Gastrocnemius medialis (tissue), 4 donors: ENCODE data around the gene SUSD4. TPM values are rescaled to one million over a fixed set of nuclear protein-coding genes. Genes with fewer than 3 reads are reported as not detected.

Experiments used
- ATAC-seq, 2 donors: fragments of 150-250 bp; one replicate each; pipeline ENCODE4 v1.9.1; 2016
- DNase-seq, 2 donors: peaks; one replicate each; pipeline ENCODE4 v3.0.0-alpha.2; 2019
- H3K27ac ChIP-seq, 4 donors: fragments of 200-600 bp; sonication (generic); 1 replicate in 1 of 4; 2 replicates in 3 of 4; pipeline ENCODE4 v1.5.1; 2016 to 2018; ENCODE audit warnings: mild to moderate bottlenecking in 2 of 4, moderate library complexity in 1 of 4
- H3K27me3 ChIP-seq, 3 donors: fragments of 200-600 bp; sonication (generic) in 2 of 3; 1 replicate in 1 of 3; 2 replicates in 2 of 3; pipeline versions ENCODE4 v1.5.1 to v1.6.0; 2016 to 2019; ENCODE audit warnings: mild to moderate bottlenecking in 1 of 3, moderate library complexity in 1 of 3
- H3K36me3 ChIP-seq, 2 donors: fragments of 200-600 bp; sonication (generic) in 1 of 2; one replicate each; pipeline ENCODE4 v1.5.1; 2017 to 2018
- H3K4me1 ChIP-seq, 2 donors: fragments of 200-600 bp; sonication (generic) in 1 of 2; one replicate each; pipeline ENCODE4 v1.5.1; 2016 to 2017; ENCODE audit warnings: mild to moderate bottlenecking in 2 of 2
- H3K4me3 ChIP-seq, 4 donors: fragments of 200-600 bp; sonication (generic) in 3 of 4; 1 replicate in 1 of 4; 2 replicates in 3 of 4; pipeline ENCODE4 v1.5.1; 2016 to 2019; ENCODE audit warnings: mild to moderate bottlenecking in 2 of 4
- H3K9me3 ChIP-seq, 3 donors: fragments of 200-600 bp; sonication (generic) in 2 of 3; 1 replicate in 1 of 3; 2 replicates in 2 of 3; pipeline ENCODE4 v1.5.1; 2016 to 2019
- POLR2A ChIP-seq, 2 donors: fragments of 450-650 bp; IDR thresholded peaks; one replicate each; pipeline ENCODE4 v1.6.1; 2017; ENCODE audit warnings: antibody characterized with exemption in 2 of 2, mild to moderate bottlenecking in 2 of 2, moderate library complexity in 2 of 2
- in situ Hi-C, 4 donors: fragments of 200-750 bp; cut with MboI; loops; one replicate each; pipeline versions ENCODE4 v1.15.0 to v1.8.0; 2017; ENCODE audit warnings: low sequenced_read_pairs in 4 of 4
- intact Hi-C: fragments of 100-400 bp; cut with DNase I; formaldehyde crosslinking; loops from one replicate; pipeline ENCODE4 v1.15.1; 2023; ENCODE audit warnings: low total_unique reads
- total RNA-seq, 4 donors: library from RNA; depleted of rRNA; stranded (reverse); fragments of >200 nt; gene quantifications; one replicate each; pipeline versions ENCODE4 v1.1.0 to v1.2.3, GENCODE V29; 2016
- TF ChIP-seq, protein P1 (sequence below), 5 experiments: fragments of 450-650 bp in 3 of 5; fragments of 200-600 bp in 2 of 5; sonication (generic) in 2 of 5; IDR thresholded peaks in 4 of 5; conservative IDR thresholded peaks in 1 of 5; 1 replicate in 4 of 5; 2 replicates in 1 of 5; pipeline ENCODE4 v1.5.1; 2016 to 2019; ENCODE audit warnings: antibody characterized with exemption in 5 of 5, mild to moderate bottlenecking in 3 of 5, moderate library complexity in 3 of 5

SUSD4 gene
- total RNA-seq, 4 donors from 2014 or later, result 1.2 to 4.0 (median 3.3) TPM; not detected in 1

DNA sequence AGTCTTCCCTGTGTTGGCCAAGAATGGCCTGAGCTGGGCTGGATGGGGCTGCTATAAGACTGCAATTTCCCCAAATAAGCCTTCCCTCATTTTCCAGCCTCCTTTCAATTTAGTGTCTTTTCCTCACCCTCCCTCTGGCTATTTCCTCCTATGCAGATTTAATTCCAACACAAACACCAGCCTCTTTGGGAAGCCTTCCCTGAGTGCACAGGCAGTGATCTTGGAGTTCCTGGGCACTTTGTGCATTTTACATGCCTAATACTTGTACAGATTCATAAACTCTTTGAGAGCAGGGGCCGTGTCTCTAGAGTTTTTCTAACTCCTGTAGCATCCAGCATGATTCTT lies 129.8 kb downstream of the SUSD4 start:
- Histone ChIP-seq H3K36me3 (no peaks in the 10 kb centered on the region), H3K4me3 (no peak overlapping the region), H3K27ac (peak overlapping the region; percentile 16 to 56 (median 37)), H3K4me1 (no peaks in the 10 kb centered on the region), H3K27me3 (no peaks in the 10 kb centered on the region), H3K9me3 (no peaks in the 10 kb centered on the region)
- intact Hi-C loops, result no loop called here
- in situ Hi-C loops, result no loop called here
- no peak for ATAC-seq
- DNase-seq, result no peak
- TF ChIP-seq, protein P1, sequence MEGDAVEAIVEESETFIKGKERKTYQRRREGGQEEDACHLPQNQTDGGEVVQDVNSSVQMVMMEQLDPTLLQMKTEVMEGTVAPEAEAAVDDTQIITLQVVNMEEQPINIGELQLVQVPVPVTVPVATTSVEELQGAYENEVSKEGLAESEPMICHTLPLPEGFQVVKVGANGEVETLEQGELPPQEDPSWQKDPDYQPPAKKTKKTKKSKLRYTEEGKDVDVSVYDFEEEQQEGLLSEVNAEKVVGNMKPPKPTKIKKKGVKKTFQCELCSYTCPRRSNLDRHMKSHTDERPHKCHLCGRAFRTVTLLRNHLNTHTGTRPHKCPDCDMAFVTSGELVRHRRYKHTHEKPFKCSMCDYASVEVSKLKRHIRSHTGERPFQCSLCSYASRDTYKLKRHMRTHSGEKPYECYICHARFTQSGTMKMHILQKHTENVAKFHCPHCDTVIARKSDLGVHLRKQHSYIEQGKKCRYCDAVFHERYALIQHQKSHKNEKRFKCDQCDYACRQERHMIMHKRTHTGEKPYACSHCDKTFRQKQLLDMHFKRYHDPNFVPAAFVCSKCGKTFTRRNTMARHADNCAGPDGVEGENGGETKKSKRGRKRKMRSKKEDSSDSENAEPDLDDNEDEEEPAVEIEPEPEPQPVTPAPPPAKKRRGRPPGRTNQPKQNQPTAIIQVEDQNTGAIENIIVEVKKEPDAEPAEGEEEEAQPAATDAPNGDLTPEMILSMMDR (IDR thresholded peaks at IDR 0.05 in 4 of 5, conservative IDR thresholded peaks at IDR 0.05 in 1 of 5), result no peak
- TF ChIP-seq POLR2A (IDR thresholded peaks at IDR 0.05), result no peak

DNA sequence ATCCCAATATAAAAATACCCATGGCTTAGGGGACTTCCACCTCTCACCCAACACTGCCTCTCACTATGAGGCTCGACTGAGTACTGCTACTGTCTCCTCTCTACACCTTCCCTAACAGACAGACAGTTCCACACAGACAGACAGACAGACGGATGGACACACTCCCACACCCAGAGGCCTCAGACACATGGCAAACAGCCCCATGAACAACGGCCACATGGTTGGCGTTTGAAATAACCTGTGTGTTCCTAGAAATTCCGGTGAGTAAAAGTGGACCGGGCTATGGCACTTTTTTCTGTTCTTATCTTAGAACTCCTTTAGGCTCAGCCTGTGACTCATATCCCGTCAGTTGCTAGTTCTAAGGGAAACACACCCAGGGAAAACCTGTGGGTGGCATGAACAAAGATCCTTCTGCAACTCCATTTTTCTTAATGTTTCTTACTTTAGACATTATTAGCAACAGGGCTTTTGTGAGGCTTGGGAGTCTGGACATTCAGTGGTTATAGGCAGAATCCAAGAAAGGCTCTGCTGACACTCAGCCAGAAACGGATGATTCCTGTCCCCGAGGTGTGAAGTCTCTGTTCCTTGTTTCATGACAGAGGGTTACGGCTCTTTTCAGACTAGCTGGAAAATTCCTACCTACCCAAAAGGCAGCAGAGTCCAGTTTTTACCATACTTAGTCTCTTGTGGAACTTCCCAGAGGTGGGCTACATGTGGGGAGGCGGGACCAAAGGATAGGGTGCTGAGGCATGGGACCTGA lies 130.4 kb downstream of the SUSD4 start:
- Histone ChIP-seq H3K4me1 (no peaks in the 10 kb centered on the region), H3K9me3 (no peaks in the 10 kb centered on the region), H3K27me3 (no peaks in the 10 kb centered on the region), H3K36me3 (no peaks in the 10 kb centered on the region), H3K4me3 (no peak overlapping the region), H3K27ac (peak overlapping the region; percentile 16 to 56 (median 37))
- in situ Hi-C loops (no loop called here), intact Hi-C loops (no loop called here)
- TF ChIP-seq, protein P1 (IDR thresholded peaks at IDR 0.05 in 4 of 5, conservative IDR thresholded peaks at IDR 0.05 in 1 of 5), result no peak
- no peak for TF ChIP-seq POLR2A (IDR thresholded peaks at IDR 0.05)
- ATAC-seq (peak in 1 of 2 donors; percentile 46), DNase-seq (no peak)

GRCh38 chr1:223233019-223233409 lies 131.0 kb downstream of the SUSD4 start:
- TF ChIP-seq, protein P1 (IDR thresholded peaks at IDR 0.05 in 4 of 5, conservative IDR thresholded peaks at IDR 0.05 in 1 of 5), result no peak
- TF ChIP-seq POLR2A (IDR thresholded peaks at IDR 0.05), result no peak
- Histone ChIP-seq H3K4me3 (no peak overlapping the region), H3K9me3 (no peaks in the 10 kb centered on the region), H3K36me3 (no peaks in the 10 kb centered on the region), H3K27me3 (no peaks in the 10 kb centered on the region), H3K27ac (peak overlapping the region in 1 of 4 donors; percentile 56), H3K4me1 (no peaks in the 10 kb centered on the region)
- DNase-seq (no peak), ATAC-seq (no peak)
- intact Hi-C loops, result no loop called here
- in situ Hi-C loops, result no loop called here

GRCh38 chr1:223231581-223231980 lies 132.4 kb downstream of the SUSD4 start:
- no peak for ATAC-seq
- no peak overlapping the region for H3K27ac ChIP-seq
- no peak for TF ChIP-seq POLR2A (IDR thresholded peaks at IDR 0.05)
- TF ChIP-seq, protein P1 (IDR thresholded peaks at IDR 0.05 in 4 of 5, conservative IDR thresholded peaks at IDR 0.05 in 1 of 5), result no peak
- H3K4me1 ChIP-seq, result no peaks in the 10 kb centered on the region
- H3K9me3 ChIP-seq, result no peaks in the 10 kb centered on the region
- no peak for DNase-seq
- in situ Hi-C loops (no loop called here), intact Hi-C loops (no loop called here)
- no peak overlapping the region for H3K4me3 ChIP-seq
- no peaks in the 10 kb centered on the region for H3K36me3 ChIP-seq
- H3K27me3 ChIP-seq, result no peaks in the 10 kb centered on the region
